HUES64 (cell line): Measurements from ENCODE around the gene SELENOI. TPM values are rescaled to one million over a fixed set of nuclear protein-coding genes. Genes with fewer than 3 reads are reported as not detected.
A peak's percentile ranks its signal among the peaks of the same experiment; 100 is the strongest.
"Not testable (repeated sequence)": the region's sequence is repeated elsewhere in the genome, so short reads cannot be mapped to it uniquely, and the experiment has no call there.

Source experiments
- H3K27ac ChIP-seq: 2 replicates; pipeline ENCODE4 v1.7.0; 2013; ENCODE audit warnings: low read depth, low read length, inconsistent platforms
- H3K27me3 ChIP-seq: 2 replicates; pipeline ENCODE4 v1.6.1; 2013; ENCODE audit warnings: mild to moderate bottlenecking, low read length; ENCODE audit not compliant: insufficient read depth
- H3K36me3 ChIP-seq: 2 replicates; pipeline ENCODE4 v1.6.1; 2013; ENCODE audit warnings: mild to moderate bottlenecking, low read length; ENCODE audit not compliant: insufficient read depth
- H3K4me1 ChIP-seq: 2 replicates; pipeline ENCODE4 v1.6.1; 2013; ENCODE audit warnings: mild to moderate bottlenecking, low read length, moderate library complexity; ENCODE audit not compliant: insufficient read depth
- H3K4me3 ChIP-seq: 2 replicates; pipeline ENCODE4 v1.5.1; 2013; ENCODE audit warnings: mild to moderate bottlenecking, low read length, moderate library complexity
- H3K9ac ChIP-seq: 2 replicates; pipeline ENCODE4 v1.6.1; 2013; ENCODE audit warnings: mild to moderate bottlenecking, low read depth, low read length
- H3K9me3 ChIP-seq: 2 replicates; pipeline ENCODE4 v1.6.1; 2013; ENCODE audit warnings: low read depth, low read length; ENCODE audit not compliant: insufficient read depth
- WGBS: fragments of 150-250, 120-280 bp; methylation state at CpG from one replicate; pipeline ENCODE4 v1.1.7; 2013; ENCODE audit warnings: missing lambda C conversion rate; 5-methylcytosine and 5-hydroxymethylcytosine counted together
- polyA plus RNA-seq, 2 experiments: library from polyadenylated mRNA; stranded (reverse); fragments of 50-300 nt; gene quantifications; one replicate each; pipeline ENCODE4 v1.2.3, GENCODE V29; 2013

SELENOI gene, protein sequence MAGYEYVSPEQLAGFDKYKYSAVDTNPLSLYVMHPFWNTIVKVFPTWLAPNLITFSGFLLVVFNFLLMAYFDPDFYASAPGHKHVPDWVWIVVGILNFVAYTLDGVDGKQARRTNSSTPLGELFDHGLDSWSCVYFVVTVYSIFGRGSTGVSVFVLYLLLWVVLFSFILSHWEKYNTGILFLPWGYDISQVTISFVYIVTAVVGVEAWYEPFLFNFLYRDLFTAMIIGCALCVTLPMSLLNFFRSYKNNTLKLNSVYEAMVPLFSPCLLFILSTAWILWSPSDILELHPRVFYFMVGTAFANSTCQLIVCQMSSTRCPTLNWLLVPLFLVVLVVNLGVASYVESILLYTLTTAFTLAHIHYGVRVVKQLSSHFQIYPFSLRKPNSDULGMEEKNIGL
- polyA plus RNA-seq (2013, experiment 1 of 2): 20.8 TPM
- 18.6 TPM for polyA plus RNA-seq (2013, experiment 2 of 2)

DNA sequence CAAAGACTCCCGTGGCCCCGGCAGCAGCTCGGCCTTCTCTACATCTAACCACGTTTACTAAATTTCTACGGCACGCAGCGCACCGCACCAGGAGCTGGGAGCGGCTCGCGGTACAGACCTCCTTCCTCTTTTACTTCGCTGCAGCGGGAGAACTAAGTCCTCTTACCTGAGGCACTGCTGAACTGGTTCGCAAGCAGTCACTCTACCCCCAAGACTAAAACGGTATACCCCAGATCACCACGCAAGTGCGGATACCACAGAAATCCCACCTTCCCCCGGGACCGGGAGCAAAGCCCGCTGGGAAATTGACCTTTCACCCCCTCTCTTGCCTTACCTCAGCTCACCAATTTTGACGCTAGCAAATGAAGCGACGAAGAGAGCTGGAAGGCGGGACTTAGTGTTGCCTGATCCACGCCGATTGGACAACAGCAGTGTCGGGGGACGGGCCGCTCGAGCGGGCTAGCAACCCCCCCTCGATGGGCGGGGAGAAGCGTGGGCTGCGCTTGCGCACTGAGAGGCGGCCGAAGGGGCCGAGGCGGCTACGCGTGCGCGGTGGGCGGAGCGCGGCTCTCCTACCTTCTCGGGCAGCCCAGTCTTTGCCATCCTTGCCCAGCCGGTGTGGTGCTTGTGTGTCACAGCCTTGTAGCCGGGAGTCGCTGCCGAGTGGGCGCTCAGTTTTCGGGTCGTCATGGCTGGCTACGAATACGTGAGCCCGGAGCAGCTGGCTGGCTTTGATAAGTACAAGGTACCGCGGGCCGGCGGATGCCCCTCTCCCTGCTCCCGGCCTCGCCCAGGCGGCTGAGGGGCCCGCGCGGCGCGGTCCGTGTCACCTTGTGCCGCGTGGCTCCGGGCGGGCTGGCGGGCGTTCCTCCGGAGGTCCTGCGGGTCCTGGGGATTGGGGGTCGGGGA lies at the start of gene SELENOI:
Gene SELENOI (plus strand): TSS at position 599 of the 909 bp plus-strand sequence. CDS start 90 bp downstream, at position 689.
- under 1% methylated on average over 80 of the region's 80 CpGs for WGBS
- peaks cover 26% of the 10 kb centered on the region for H3K4me1 ChIP-seq

DNA sequence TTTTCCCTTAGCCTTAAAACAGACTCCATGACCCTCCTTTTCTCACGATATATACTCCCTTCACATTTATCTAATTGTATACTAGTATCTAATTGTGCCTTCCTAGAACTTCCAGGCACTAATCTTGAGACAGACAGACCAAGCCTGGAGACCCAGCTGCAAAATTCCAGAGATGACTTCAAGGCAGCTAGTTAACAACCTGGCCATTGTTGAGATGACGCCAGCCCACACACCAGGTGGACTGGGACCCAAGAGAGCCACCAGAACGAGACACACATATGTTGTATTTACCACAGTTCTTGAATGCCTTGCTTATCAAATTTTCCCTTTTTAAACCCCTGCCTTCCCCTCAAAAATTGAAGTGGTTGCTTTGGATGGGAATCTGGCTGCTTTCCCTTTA lies 48.9 kb upstream of the SELENOI start:
- Histone ChIP-seq H3K9me3 (no peaks in the 10 kb centered on the region), H3K36me3 (no peaks in the 10 kb centered on the region), H3K27me3 (peaks cover 25% of the 10 kb centered on the region; the same call in 1 of the 2 replicates), H3K4me1 (peaks cover 28% of the 10 kb centered on the region), H3K27ac (no peak overlapping the region), H3K9ac (no peak overlapping the region), H3K4me3 (no peak overlapping the region)
- 86% methylated on average over 3 of the region's 3 CpGs for WGBS

More for the DNA sequence above, at the start of gene SELENOI:
- H3K27me3 ChIP-seq: no peaks in the 10 kb centered on the region
- peaks cover 9% of the 10 kb centered on the region; the same call in 1 of the 2 replicates for H3K36me3 ChIP-seq
- H3K27ac ChIP-seq: peak within 1 kb of the TSS; percentile 94
- H3K9ac ChIP-seq: peak within 1 kb of the TSS; percentile 91
- H3K4me3 ChIP-seq: peak within 1 kb of the TSS; percentile 87
- no peaks in the 10 kb centered on the region for H3K9me3 ChIP-seq

DNA sequence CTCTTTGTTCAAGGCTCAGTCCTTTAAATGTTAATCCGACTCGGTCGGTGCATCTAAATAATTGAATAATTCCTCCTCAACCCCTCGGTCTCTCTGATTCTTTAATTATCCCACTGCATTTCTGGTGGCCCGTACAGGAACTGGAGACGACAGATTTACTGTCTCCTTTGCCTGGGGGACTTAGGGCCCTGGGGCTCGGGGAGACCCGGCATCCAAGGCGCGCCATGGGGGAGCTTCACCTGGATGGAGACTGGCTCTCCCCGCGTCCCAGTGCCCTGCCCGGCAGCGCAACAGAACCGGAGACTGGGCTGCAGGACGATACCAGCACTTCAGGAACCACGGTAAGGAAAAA lies 47.7 kb upstream of the SELENOI start:
- no peaks in the 10 kb centered on the region for H3K9me3 ChIP-seq
- H3K9ac ChIP-seq: peak overlapping the region; percentile 62
- peaks cover 28% of the 10 kb centered on the region for H3K4me1 ChIP-seq
- no peaks in the 10 kb centered on the region for H3K36me3 ChIP-seq
- 4% methylated on average over 17 of the region's 17 CpGs for WGBS
- peak overlapping the region; percentile 62 for H3K4me3 ChIP-seq
- H3K27ac ChIP-seq: no peak overlapping the region
- H3K27me3 ChIP-seq: peaks cover 25% of the 10 kb centered on the region; the same call in 1 of the 2 replicates

DNA sequence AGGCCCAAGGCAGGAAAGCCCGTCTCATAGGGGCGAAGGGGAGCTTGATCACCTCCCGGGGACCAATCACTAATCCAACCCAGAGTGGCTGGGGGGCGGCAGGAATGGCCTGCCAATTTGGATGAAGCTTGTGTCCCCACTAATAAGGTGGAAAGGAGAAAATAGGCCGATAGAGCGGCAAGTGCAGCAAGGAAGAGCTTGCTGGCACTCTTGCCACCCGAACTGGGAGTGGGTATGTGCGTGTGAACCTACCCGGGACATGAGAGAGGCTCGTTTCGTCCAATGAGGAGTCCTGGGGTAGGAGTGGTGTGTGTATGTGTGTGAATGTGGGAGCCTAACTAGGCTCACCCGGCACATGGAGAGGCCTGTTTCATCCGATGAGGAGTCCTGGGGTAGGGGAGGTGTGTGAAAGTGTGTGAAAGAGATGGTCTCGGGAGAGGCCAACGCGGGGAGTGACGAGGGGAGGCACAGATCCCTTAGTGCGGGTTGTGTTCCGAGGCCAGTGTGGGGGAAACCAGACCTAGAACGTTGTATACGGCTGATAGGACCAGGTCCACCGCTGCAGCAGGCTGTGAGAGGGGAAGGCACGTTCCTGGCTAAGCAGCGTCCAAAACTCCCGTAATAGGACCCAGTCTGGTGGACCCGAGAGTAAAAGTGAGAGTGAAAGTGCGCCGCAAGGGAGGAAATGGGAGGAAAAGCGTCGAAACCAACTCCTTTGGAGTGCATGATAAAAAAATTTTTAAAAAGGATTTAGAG lies 47.1 kb upstream of the SELENOI start:
- Histone ChIP-seq H3K27ac (peak overlapping the region; percentile 55; the same call in 1 of the 2 replicates), H3K4me1 (peaks cover 28% of the 10 kb centered on the region), H3K9me3 (no peaks in the 10 kb centered on the region), H3K36me3 (no peaks in the 10 kb centered on the region), H3K9ac (peak overlapping the region; percentile 62), H3K4me3 (peak overlapping the region; percentile 62), H3K27me3 (peaks cover 25% of the 10 kb centered on the region; the same call in 1 of the 2 replicates)
- WGBS: 3% methylated on average over 30 of the region's 30 CpGs

DNA sequence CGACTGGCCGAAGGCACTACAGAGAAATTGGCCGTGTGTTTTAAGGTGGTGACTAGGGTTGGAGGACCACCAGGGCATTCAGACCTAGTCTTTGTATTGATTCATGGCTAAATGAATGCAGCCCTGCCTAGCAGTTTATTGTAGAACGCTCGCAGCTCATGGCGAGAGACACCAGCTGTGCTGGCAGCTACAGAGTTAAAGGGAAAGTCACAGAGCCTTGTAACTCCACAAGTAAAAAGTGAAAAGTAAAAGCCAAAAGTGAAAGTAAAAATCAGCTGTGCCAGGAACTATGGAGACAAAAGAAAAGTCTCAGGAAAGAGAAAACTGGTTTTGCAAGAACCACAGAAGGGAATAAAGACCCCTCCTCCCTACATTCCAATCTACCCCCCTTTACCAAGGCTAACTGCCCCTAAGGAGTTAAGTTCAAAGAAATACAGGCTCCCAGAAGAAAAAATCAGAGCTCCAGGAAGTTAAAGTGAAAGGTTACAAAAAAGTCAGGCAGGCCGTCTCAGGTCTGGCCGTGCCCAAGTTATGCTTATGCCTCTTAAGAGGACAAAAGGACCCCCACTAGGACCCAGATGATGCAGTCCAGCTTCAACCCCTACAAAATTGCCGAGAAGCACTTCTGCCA lies 46.4 kb upstream of the SELENOI start:
- Histone ChIP-seq H3K4me3 (peak overlapping the region; percentile 62), H3K27ac (peak overlapping the region; percentile 55; the same call in 1 of the 2 replicates), H3K27me3 (peaks cover 25% of the 10 kb centered on the region; the same call in 1 of the 2 replicates), H3K36me3 (no peaks in the 10 kb centered on the region), H3K9ac (peak overlapping the region; percentile 62), H3K4me1 (peaks cover 28% of the 10 kb centered on the region), H3K9me3 (no peaks in the 10 kb centered on the region)
- 5% methylated on average over 8 of the region's 9 CpGs for WGBS

DNA sequence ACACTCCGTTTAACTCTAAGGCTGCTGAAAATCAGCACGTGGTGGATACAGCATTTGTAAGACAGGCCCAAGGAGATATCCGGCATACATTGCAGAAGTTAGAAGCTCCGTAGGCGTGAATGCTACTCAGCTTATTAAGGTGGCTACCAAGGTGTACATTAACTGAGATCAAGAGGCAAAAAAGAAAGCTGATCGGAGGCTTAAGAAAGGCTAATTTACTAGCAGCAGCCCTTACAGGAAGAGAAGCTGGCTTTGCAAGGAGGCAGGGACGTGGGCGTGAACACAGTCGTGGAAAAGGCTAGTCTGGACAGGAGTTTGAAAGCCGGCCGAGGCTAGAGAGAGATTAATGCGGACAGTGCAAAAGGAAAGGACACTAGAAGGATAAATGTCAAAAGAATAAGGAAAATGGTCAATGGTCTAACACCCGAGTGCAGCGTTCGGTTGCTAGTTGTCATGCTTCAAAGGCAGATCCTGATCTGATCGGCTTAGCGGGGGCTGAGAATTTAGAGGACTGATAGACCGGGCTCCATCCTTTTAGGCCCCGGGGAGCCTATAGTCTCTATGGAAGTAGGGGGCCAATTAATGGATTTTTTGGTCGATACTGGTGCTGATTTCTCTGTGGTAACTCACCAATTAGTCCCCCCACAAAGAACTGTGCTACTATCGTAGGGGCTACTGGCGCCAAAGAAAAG lies 45.6 kb upstream of the SELENOI start:
- peaks cover 25% of the 10 kb centered on the region; the same call in 1 of the 2 replicates for H3K27me3 ChIP-seq
- H3K4me1 ChIP-seq: peaks cover 30% of the 10 kb centered on the region
- 62% methylated on average over 20 of the region's 22 CpGs for WGBS
- peak overlapping the region; percentile 62 for H3K4me3 ChIP-seq
- H3K36me3 ChIP-seq: no peaks in the 10 kb centered on the region
- H3K27ac ChIP-seq: no peak overlapping the region
- H3K9me3 ChIP-seq: no peaks in the 10 kb centered on the region
- H3K9ac ChIP-seq: peak overlapping the region; percentile 62; the same call in 1 of the 2 replicates

DNA sequence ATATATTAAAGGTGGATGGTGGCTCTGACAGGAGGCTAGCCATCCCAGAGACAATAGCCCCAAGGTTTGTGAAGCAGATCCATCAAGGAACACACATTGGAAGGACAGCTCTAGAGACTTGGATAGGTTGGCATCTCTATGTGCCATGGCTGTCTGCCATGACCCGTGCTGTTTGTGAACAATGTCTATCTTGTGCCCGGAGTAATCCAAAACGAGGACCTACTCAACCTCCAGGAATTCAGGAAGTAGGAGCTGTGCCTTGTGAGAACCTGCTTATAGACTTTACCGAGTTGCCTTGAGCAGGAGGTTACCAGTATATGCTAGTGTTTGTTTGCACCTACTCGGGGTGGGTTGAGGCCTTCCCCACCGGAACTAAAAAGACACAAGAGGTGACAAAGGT lies 43.1 kb upstream of the SELENOI start:
- no peak overlapping the region for H3K4me3 ChIP-seq
- 95% methylated on average over 6 of the region's 6 CpGs for WGBS
- peaks cover 25% of the 10 kb centered on the region for H3K4me1 ChIP-seq
- no peaks in the 10 kb centered on the region for H3K36me3 ChIP-seq
- peaks cover 13% of the 10 kb centered on the region; the same call in 1 of the 2 replicates for H3K27me3 ChIP-seq
- no peak overlapping the region for H3K9ac ChIP-seq
- no peak overlapping the region for H3K27ac ChIP-seq
- H3K9me3 ChIP-seq: no peaks in the 10 kb centered on the region

DNA sequence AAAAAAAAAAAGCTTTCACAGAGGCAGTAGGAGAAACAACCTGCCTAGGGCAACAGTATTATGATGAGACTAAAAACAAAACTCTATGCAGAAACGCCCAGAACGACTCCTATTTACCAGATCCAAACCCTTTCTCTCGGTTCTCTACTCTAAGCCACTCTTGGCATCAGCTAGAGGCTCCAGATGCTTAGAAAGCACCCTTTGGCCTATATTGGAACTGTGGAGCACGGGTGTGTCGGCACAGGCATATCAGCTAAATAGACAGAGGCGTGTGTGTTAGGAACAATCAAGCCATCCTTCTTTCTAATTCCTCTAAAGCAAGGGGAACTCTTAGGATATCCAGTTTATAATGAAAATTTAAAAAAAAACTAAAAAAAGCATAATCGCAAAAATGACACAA lies 40.8 kb upstream of the SELENOI start:
- not testable (repeated sequence) for H3K27me3 ChIP-seq, H3K36me3 ChIP-seq, H3K27ac ChIP-seq, H3K4me3 ChIP-seq, H3K9me3 ChIP-seq, H3K9ac ChIP-seq
- WGBS: 92% methylated on average over 7 of the region's 7 CpGs
- H3K4me1 ChIP-seq: peaks cover 20% of the 10 kb centered on the region

DNA sequence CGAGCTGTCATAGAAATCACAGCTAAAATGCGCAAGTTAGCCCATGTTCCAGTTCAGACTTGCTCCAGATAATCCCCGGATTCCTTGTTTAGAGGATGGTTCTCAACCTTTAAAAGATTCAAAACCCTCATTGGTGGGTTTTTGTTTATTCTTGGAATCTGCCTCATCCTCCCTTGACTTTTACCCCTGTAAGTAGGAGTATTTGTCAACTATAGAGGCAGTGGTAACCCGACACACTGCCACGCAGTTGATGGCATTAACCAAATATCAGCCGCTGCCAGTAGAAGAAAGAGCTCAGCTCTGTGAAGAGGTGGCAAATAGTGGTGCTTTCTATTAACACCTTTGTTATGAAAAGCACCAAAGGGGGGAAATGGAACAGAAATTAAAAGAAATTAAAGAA lies 40.4 kb upstream of the SELENOI start:
- H3K9me3 ChIP-seq: no peaks in the 10 kb centered on the region
- no peaks in the 10 kb centered on the region for H3K27me3 ChIP-seq
- H3K4me1 ChIP-seq: peaks cover 15% of the 10 kb centered on the region
- no peak overlapping the region for H3K27ac ChIP-seq
- H3K4me3 ChIP-seq: no peak overlapping the region
- 81% methylated on average over 6 of the region's 6 CpGs for WGBS
- no peaks in the 10 kb centered on the region for H3K36me3 ChIP-seq
- H3K9ac ChIP-seq: no peak overlapping the region

DNA sequence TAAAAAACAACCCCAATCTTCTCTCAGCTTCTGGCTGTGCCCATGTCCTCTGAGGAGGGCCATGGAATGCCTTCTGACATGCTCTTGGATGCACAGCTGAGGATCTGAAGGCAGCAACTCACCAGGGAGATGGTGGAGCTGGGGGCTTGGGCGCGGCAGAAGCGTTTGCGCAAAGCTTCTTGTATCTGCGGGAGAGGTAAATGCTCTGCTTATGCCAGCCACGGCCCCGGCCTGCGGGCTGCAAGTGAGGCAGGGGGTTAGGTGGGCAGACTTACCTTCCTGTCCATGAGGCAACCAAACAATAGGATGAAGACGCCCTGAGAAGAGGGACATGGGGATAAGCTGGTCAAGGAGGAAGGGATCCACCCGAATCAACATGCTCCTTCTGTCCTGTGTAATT lies 36.0 kb upstream of the SELENOI start:
- Histone ChIP-seq H3K9ac (no peak overlapping the region), H3K9me3 (no peaks in the 10 kb centered on the region), H3K4me1 (peaks cover 5% of the 10 kb centered on the region), H3K36me3 (no peaks in the 10 kb centered on the region), H3K27me3 (no peaks in the 10 kb centered on the region), H3K4me3 (no peak overlapping the region), H3K27ac (no peak overlapping the region)
- WGBS: 89% methylated on average over 10 of the region's 10 CpGs
